GM13977 (cell line): ENCODE measurements around the gene KAT2A.

Experiments used
- DNase-seq: peaks from one replicate; pipeline ENCODE4 v3.0.0; 2012; ENCODE audit warnings: low spot score
- in situ Hi-C: fragments of 300-500 bp; cut with MboI; formaldehyde crosslinking; loops from one replicate; pipeline ENCODE4 v1.12.0; 2022; ENCODE audit warnings: low sequenced_read_pairs, low pct_unique_long_range_greater_than_20kb, mixed read lengths, inconsistent platforms; ENCODE audit not compliant: unreplicated experiment
- TF ChIP-seq, protein P1 (sequence below): IDR thresholded peaks from 2 replicates; pipeline ENCODE4 v1.5.1; 2012; ENCODE audit warnings: mild to moderate bottlenecking, control low read depth; ENCODE audit not compliant: insufficient read depth; ENCODE audit errors: extremely low read depth, missing control alignments

The KAT2A gene

DNA sequence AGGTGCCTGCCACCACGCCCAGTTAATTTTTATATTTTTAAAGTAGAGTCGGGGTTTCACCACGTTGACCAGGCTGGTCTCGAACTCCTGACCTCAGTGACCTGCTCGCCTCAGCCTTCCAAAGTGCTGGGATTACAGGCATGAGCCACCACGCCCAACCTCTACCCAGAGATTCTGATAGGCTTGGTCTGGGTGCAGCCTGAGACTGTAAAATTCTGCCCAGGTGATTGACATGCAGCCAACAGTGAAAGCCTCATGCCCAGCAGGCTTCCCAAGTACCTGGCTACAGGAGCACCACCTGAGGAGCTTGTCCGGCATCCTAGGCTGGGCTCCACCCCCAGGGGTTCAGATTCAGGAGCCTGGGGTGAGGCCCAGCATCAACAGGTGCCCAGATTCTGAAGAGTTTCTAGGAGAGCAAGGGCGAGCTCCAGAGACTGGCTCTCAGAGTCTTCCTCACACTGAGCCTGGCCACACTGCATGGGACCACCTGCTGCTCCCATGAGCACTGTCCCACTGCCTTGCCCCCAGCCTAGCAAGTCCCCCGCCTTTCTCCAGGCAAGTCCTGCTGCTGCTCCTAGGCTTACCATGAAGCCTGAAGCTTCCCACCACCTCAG, 39.5 kb downstream of the KAT2A start:
- DNase-seq, result no peak
- in situ Hi-C loops, result no loop called here
- TF ChIP-seq, protein P1, sequence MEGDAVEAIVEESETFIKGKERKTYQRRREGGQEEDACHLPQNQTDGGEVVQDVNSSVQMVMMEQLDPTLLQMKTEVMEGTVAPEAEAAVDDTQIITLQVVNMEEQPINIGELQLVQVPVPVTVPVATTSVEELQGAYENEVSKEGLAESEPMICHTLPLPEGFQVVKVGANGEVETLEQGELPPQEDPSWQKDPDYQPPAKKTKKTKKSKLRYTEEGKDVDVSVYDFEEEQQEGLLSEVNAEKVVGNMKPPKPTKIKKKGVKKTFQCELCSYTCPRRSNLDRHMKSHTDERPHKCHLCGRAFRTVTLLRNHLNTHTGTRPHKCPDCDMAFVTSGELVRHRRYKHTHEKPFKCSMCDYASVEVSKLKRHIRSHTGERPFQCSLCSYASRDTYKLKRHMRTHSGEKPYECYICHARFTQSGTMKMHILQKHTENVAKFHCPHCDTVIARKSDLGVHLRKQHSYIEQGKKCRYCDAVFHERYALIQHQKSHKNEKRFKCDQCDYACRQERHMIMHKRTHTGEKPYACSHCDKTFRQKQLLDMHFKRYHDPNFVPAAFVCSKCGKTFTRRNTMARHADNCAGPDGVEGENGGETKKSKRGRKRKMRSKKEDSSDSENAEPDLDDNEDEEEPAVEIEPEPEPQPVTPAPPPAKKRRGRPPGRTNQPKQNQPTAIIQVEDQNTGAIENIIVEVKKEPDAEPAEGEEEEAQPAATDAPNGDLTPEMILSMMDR, result no peak

DNA sequence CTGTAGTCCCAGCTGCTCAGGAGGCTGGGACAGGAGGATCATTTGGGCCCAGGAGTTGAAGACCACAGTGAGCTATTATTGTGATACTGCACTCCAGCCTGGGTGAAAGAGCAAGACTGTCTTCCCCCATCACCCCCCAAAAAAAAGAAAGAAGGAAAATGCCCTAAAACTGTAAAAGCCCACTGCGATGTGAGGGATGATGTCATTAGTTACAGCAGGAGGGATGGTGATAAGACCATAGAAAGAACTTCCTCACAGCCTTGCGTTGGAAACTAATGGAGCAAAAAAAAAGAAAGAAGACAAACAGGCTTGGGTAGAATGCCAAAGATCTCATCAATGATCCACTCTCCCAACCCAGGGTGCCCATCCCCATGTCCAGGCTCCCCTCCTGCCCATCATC, 41.6 kb downstream of the KAT2A start:
- no peak for DNase-seq
- in situ Hi-C loops, result no loop called here
- TF ChIP-seq, protein P1, result no peak

DNA sequence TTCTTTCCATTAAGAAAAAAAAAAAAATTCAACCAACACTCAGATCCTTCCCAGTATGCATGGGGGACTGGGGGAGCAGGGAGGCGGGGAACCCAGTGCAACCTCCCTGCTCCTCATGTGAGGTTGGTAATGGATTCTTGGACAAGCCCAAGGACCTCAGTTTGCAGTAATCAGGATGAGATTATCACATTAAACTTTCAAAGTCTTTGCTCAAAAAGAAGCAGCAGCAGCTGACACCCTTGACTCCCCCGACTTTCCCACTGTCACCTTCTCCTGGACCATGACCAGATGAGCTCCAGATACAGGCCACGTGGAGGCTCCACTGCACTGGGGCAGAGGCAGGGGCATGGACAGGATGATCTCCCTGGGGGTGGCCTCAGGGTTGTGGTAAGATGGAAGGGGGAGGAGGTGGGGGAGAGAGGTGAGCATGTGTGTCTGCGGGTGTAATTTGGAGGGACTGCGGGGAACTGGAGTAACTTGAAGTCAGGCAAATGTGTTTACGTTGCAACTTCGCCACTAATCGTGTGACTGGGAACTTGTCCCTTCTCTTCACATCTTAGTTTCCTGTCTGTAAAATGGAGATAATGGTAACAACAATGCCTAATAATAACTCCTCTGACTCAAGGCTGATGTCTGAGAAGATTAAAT, 42.6 kb downstream of the KAT2A start:
- in situ Hi-C loops, result no loop called here
- DNase-seq, result no peak
- TF ChIP-seq, protein P1, result no peak

DNA sequence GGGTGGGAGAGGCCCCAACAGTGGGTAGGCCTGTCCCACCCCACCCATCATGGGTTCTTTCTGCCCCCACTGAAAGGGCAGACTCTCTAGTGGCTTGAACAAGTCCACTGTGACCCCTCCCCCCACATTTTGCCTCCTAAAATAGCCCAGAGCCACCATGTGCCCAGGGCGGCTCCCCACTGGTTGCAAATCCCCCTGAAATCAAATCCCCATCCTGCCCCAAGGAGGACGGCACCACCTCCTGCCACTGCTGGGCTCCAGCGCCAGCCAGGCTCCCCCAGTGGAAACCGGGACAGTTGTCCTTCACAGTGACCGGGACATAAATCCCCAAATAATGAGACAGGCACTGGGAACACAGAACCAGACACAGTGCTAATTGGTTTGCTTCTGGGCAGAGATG, 43.4 kb downstream of the KAT2A start:
- TF ChIP-seq, protein P1, result no peak
- in situ Hi-C loops, result no loop called here
- DNase-seq, result no peak

DNA sequence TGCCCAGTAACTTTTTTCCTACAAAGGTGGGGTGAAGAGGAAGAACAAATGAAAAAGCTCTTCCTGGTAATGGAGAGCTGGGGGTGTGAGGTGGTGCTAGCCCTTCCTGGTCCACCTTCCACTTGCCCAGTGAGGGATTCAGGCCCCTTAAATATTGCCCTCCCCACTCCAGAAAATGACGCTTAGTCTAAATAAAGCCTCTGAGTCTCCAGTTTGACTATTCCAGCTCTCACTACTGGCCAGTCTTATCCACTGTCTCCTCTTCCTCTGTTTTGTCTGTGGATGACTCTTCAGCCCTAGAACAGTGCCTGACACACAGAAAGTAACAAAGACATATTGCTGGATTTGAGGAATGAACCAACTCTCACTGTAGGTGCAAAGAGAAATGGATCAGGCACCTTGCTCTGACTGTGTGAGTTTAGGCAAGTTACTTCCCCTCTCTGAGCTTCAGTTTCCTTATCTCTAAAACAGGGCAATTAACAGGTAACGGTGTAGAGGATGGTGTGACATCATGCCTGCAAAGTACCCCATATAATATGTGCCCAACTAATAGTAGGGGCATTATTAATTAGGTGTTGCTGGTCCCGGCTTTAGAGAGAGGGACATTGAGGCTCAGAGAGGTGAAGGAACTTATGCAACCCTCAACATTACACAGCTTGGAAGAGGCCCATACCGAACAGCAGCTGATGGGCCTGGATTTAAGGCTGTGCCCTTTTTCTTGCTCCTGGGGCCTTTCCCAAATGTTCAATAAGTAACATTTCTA, 44.2 kb downstream of the KAT2A start:
- TF ChIP-seq, protein P1, result no peak
- in situ Hi-C loops, result no loop called here
- no peak for DNase-seq

DNA sequence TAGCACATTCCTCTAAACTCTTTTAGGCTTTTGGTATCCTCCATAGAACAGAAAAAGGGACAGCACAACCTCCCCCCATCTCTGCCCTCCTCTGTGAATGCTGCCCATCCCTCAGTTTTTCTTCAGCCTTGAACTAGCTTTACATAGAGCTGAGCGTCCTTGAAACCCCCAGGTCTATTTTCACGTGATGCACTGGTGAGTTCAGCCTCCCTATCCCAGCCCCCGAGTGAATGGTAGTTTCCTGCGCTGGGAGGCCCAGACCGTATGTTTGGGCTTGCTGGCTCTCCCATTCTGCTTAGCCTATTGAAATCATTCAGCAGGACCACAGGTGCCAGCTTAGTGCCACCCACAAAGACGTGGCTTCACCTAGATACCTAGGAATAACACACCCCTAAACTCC, 45.4 kb downstream of the KAT2A start:
- TF ChIP-seq, protein P1, result no peak
- DNase-seq, result no peak
- in situ Hi-C loops, result no loop called here
